Daoy (cell line): ENCODE results near the gene FGF7. TPM values are rescaled to one million over a fixed set of nuclear protein-coding genes. Genes with fewer than 3 reads are reported as not detected.
"Not testable (repeated sequence)": the region's sequence is repeated elsewhere in the genome, so short reads cannot be mapped to it uniquely, and the experiment has no call there.

Experiments used
- DNase-seq: peaks from one replicate; pipeline ENCODE4 v3.0.0-alpha.2; 2015; ENCODE audit warnings: low read depth
- total RNA-seq: library from RNA; depleted of rRNA; stranded (reverse); fragments of >200 nt; shearing (Covaris generic); gene quantifications from 2 replicates; pipeline ENCODE4 v1.2.3, GENCODE V29; 2014; rRNA removed

FGF7 gene
- total RNA-seq, 1 experiment from 2014 or later, result not detected

- DNase-seq, result no peak
These were observed 71.8 kb downstream of the FGF7 start for GRCh38 chr15:49494842-49495241.

- DNase-seq, result no peak
These were observed 73.1 kb downstream of the FGF7 start for GRCh38 chr15:49495993-49496753.

- DNase-seq, result no peak
These were observed 78.5 kb downstream of the FGF7 start for GRCh38 chr15:49501586-49501985.

- no peak for DNase-seq
These were observed 83.3 kb downstream of the FGF7 start for GRCh38 chr15:49506341-49506740.

GRCh38 chr15:49507261-49507660, 84.2 kb downstream of the FGF7 start:
- DNase-seq, result no peak

GRCh38 chr15:49512739-49513138, 89.7 kb downstream of the FGF7 start:
- DNase-seq, result not testable (repeated sequence)

- no peak for DNase-seq
These were observed 98.8 kb downstream of the FGF7 start for GRCh38 chr15:49521802-49522201.

GRCh38 chr15:49528289-49528688, 105.2 kb downstream of the FGF7 start:
- no peak for DNase-seq

GRCh38 chr15:49530092-49530491, 107.0 kb downstream of the FGF7 start:
- no peak for DNase-seq

Other genes starting within 250 kb of the FGF7 start
- 1.5 and 4.6 TPM in 2 replicates for gene FAM227B, start 197.6 kb downstream of the FGF7 start, total RNA-seq
- gene DTWD1, start 197.8 kb downstream of the FGF7 start, total RNA-seq, result 18.0 and 31.9 TPM in 2 replicates